ENCODE data around the gene DTNB.
"Not testable (repeated sequence)": the region's sequence is repeated elsewhere in the genome, so short reads cannot be mapped to it uniquely, and the experiment has no call there.

The DTNB gene

GRCh38 chr2:25446122-25446521 is 227.3 kb downstream of the DTNB start:
- no peak for DNase-seq

- DNase-seq = no peak
Measured at GRCh38 chr2:25445464-25445863, 227.9 kb downstream of the DTNB start.

GRCh38 chr2:25444608-25445270 is 228.6 kb downstream of the DTNB start:
- no peak for DNase-seq

- no peak for DNase-seq
Measured at GRCh38 chr2:25443766-25444165, 229.6 kb downstream of the DTNB start.

- no peak for DNase-seq
Measured at GRCh38 chr2:25441353-25441752, 232.0 kb downstream of the DTNB start.

GRCh38 chr2:25438793-25439192 is 234.6 kb downstream of the DTNB start:
- DNase-seq = no peak

DNA sequence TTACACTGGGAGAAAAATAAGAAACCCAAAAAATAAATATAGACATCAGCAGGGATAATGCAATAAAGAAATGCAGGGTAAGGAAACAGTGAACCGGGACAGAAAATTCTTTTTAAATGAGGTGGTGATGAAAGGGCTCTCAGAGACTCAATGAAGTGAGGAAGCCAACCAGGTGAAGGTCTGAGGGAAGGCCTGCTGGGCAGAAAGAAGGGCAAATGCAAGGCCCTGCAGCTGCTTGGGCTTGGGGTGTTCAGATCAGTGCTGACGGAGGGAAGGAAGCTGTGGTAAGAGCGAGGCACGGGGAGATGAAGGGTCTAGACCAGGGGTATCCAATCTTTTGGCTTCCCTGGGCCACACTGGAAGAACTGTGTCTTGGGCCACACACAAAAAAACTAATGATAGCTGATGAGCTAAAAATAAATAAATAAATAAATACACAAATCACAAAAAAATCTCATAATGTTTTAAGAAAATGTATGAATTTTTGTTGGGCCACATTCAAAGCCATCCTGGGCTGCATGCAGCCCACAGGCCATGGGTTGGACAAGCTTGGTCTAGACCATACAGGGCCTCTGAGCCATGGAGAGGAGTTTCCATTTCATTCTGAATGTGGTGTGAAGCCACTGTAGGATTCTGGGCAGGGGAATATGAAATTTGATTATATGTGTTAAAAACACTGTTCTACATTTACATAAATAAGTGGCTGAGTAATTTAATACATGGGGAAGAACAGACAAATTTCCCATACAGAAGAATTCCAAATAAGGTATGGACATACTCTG is 235.3 kb downstream of the DTNB start:
- DNase-seq = no peak

- DNase-seq = no peak
Measured at GRCh38 chr2:25435421-25435820, 238.0 kb downstream of the DTNB start.

DNA sequence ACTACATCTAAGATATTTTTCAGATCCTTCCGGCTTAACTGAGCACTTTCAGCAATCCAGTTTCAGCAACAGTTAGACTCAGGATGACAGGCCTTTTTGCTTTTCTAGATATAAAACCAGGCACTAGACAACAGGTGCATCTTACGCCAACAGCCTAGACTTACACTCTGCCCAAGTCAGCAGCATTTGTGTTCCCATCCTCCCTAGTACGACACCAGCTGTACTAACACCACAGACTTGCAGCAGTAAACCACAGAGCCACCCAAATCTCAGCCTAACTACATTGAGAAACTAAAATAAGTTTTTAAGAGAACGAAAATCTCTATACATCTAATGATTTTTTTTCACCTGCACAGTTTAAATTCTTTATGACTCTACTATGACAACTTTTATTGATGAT is 241.8 kb downstream of the DTNB start:
- DNase-seq = no peak

GRCh38 chr2:25430556-25430955 is 242.8 kb downstream of the DTNB start:
- no peak for DNase-seq

- no peak for DNase-seq
Measured at GRCh38 chr2:25426326-25426725, 247.1 kb downstream of the DTNB start.

DNA sequence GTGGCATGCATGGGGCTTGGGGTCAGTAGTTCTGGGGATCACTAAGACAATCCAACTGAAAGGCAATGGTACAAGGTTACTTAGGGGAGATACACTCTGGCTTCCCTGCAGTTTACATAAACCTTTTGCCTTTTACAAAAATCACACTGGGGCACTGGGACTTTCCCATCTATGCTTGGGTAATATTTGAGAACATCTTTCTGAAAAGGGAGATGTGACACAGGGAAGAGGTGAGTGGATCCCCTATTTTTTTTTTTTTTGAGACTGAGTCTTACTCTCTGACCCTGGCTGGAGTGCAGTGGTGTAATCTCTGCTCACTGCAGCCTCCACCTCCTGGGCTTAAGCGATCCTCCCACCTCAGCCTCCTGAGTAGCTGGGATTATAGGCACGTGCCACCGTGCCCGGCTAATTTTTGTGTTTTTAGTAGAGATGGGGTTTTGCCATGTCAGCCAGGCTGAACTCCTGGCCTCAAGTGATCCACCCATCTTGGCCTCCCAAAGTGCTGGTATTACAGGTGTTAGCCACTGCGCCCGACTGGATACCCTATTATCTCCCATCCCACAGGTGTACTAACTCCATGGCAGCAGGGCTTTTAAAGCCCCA is 248.8 kb downstream of the DTNB start:
- no peak for DNase-seq

- DNase-seq = no peak
Measured at GRCh38 chr2:25421820-25422411, 251.5 kb downstream of the DTNB start.

GRCh38 chr2:25421289-25421688 is 252.1 kb downstream of the DTNB start:
- DNase-seq = no peak

DNA sequence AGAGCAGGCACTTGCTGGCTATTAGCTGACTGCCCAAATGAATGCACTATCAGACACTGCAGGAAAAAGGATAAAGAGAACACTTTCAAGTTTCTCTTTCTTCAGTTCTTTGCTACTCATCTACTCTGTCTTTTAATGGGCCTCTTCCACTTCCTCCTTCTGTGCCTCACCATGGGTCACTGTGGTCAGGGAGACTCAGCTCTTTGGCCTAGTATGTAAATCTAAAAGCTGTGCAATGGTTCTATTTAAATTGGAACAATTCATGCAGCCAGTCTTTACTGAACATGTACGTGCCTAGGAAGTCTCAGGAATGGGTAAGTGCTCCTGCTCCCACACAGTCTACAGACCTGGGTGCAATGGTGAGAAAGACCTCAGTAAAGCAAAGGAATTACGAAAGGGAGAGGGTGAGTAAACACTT is 252.5 kb downstream of the DTNB start:
- DNase-seq = no peak

DNA sequence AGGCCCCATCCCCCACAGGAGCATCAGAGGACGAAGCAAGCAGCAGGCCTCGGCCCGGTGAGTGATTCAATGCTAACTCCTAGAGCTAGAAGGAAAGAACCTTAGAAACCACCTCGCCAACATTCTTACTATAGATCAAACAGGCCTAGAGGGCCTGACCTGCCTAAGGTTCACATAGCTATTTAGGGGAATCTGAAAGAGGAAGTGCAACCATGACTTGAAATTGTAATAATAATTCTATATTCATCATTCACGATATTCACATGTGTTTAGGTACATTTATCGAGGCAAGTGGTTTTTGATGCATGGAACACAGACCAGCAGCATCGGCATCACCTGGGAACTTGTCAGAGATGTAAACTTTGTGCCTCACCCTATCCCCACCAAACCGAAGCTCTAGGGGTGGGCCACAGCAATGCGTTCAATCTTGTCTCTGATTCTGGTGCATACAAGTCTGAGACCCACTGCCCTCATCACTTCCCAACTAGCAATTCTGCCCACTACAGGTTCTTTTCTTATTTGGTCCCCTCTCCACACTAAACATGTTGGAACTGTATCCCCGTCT is 253.6 kb downstream of the DTNB start:
- no peak for DNase-seq

DNA sequence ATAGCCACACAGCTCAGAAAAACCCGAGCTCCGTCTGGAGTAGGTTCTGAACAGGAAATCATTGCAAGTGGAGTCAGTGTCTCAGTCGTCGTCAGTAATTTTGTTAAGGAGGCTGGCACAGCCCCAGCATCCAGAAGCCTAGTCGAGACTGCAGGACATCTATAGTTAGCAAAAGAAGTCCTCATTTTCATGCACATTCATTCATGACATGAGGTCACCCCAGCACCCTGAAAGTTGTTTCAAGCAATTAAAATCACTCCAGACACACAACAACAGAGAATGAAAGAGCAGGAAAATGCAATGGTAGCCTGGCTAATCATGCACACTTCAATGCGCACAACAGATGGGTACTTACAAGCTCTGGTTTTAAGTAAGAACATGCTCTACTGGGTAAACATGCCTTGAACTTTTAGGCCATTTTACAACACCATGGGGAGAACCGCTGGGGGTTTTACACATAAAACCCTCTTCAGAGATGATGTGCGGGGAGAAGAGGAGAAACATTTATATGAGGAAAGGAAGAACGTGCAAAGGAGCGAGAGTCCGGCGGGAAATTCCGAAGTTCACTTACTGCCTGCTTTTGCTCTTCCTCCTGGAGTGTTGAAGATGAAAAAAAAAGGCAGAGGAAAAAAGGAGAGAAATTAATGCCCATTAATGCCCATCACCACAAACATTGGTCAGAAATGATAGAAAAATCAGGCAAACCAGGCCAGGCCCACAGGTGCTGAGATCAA is 254.3 kb downstream of the DTNB start:
- no peak for DNase-seq

GRCh38 chr2:25417715-25418369 is 255.5 kb downstream of the DTNB start:
- peak; percentile 11 for DNase-seq

DNA sequence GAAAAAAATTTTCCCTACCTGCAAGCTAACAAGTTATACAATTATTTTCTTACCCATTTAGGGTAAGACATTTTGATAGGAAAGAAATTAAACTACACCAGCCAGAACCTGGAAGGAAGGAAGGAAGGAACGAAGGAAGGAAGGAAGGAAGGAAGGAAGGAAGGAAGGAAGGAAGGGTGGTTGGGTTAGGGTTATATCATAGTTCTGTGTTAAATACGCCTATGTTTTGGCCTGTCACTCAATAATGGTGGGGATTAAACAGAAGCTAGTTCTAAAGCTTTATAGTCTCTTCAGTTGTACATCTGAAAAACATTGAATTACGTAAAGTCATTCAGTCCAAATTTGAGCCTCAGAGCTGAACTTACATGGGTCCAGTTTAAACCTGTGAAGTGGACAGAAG is 256.7 kb downstream of the DTNB start:
- DNase-seq = no peak

- no peak for DNase-seq
Measured at GRCh38 chr2:25414781-25415180, 258.6 kb downstream of the DTNB start.

DNA sequence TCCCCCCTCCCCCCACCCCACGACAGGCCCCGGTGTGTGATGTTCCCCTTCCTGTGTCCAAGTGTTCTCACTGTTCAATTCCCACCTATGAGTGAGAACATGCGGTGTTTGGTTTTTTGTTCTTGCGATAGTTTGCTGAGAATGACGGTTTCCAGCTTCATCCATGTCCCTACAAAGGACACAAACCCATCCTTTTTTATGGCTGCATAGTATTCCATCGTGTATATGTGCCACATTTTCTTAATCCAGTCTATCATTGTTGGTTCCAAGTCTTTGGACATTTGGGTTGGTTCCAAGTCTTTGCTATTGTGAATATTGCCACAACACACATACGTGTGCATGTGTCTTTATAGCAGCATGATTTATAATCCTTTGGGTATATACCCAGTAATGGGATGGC is 260.0 kb downstream of the DTNB start:
- not testable (repeated sequence) for DNase-seq

DNA sequence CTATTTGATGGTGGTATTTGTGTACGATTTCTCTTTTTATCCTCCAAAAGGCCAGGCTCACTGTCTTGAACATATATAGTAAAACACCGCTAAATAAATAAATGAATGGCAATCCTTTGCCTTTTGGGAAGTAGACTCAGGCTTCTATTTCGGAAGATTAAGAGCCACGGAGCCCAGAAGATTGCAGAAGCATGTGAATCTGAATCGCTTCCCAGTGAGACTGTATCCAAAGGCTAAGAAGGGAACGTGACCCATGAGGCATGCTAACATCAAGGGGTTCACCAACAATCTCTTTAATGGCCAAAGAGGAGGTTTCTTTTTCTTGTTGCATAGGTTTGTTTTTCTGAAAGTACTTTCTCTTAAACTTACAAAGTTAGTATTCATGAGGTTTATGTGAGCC is 261.6 kb downstream of the DTNB start:
- no peak for DNase-seq
